Rectal smooth muscle tissue (tissue), 1 donor: ENCODE data around the gene SLC26A8.
"Not testable (repeated sequence)": the region's sequence is repeated elsewhere in the genome, so short reads cannot be mapped to it uniquely, and the experiment has no call there.

Experiments
- H3K27ac ChIP-seq: one replicate; pipeline ENCODE4 v1.7.0; 2013; ENCODE audit warnings: low read depth, low read length, inconsistent platforms
- H3K27me3 ChIP-seq: one replicate; pipeline ENCODE4 v1.7.0; 2013; ENCODE audit warnings: low read length; ENCODE audit not compliant: control insufficient read depth, insufficient read depth
- H3K36me3 ChIP-seq: one replicate; pipeline ENCODE4 v1.7.0; 2013; ENCODE audit warnings: low read length; ENCODE audit not compliant: control insufficient read depth, insufficient read depth
- H3K4me1 ChIP-seq: one replicate; pipeline ENCODE4 v1.7.0; 2013; ENCODE audit warnings: low read length; ENCODE audit not compliant: control insufficient read depth, insufficient read depth
- H3K4me3 ChIP-seq: one replicate; pipeline ENCODE4 v1.7.0; 2013; ENCODE audit warnings: low read length
- H3K9ac ChIP-seq: one replicate; pipeline ENCODE4 v1.7.0; 2013; ENCODE audit warnings: low read length

The SLC26A8 gene

DNA sequence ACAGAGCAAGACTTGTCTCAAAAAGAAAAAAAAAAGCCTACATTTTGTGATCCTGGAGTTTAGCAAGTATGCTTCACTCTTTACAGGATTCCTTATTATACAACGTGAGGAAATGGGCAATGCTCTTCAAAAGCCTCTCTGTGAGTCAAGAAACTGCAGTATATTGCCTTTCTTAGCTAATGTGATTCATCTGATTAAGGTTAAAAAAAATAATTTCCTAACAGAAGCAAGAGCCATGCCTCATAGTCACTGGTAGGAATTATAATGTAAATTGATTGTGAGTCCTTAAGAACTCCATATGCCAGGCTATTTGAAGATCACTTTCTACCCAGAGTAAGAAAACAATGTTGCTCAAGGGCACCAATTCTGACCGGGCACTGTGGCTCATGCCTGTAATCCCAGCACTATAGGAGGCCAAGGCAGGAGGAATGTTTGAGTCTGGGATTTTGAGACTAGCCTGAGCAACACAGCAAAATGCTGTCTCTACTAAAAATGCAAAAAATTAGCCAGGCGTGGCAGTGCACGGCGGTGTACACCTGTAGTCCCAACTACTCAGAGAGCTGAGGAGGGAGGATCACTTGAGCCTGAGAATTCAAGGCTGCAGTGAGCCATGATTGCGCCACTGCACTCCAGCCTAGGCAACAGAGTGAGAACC, 43.3 kb downstream of the SLC26A8 start:
- Histone ChIP-seq H3K9ac (no peak overlapping the region), H3K4me3 (no peak overlapping the region), H3K27ac (no peak overlapping the region), H3K4me1 (no peaks in the 10 kb centered on the region), H3K27me3 (no peaks in the 10 kb centered on the region), H3K36me3 (no peaks in the 10 kb centered on the region)

DNA sequence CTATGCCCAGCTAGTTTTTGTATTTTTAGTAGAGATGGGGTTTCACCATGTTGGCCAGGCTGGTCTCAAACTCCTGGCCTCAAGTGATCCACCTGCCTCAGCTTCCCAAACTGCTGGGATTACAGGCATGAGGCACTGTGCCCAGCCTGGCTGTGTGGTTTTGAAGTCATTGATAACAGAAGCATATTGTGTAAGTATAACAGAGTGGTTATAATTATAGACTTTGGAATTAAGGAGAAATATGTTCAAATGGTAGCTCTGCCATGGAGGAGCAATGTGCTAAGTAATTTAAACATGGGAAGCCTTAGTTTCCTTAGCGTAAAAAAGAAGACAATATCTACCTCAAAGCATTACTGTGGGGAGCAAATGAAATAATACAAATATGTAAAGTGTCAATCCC, 44.3 kb downstream of the SLC26A8 start:
- H3K27ac ChIP-seq, H3K36me3 ChIP-seq, H3K27me3 ChIP-seq, H3K4me1 ChIP-seq, H3K4me3 ChIP-seq, H3K9ac ChIP-seq: not testable (repeated sequence)

DNA sequence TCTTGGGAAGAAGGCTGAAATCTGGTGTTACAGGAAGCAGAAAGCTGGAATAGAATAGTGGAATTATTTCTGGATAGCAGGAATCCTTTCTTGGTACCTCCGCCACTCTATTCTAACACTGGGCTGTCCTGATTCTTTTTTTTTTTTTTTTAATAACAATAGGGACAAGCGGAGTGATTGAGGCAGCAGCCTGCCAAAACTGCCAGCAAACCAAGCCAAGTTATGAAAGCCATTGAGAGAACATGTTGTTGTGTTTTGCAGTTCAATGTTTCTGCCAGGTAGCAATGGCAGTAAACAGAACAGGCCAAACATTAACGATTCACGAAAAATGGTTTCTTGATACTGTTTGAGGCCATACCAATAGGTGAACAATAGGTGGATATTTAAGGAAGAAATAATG, 47.1 kb downstream of the SLC26A8 start:
- H3K27ac ChIP-seq = no peak overlapping the region
- H3K4me1 ChIP-seq = no peaks in the 10 kb centered on the region
- H3K27me3 ChIP-seq = no peaks in the 10 kb centered on the region
- H3K4me3 ChIP-seq = no peak overlapping the region
- H3K9ac ChIP-seq = no peak overlapping the region
- no peaks in the 10 kb centered on the region for H3K36me3 ChIP-seq

DNA sequence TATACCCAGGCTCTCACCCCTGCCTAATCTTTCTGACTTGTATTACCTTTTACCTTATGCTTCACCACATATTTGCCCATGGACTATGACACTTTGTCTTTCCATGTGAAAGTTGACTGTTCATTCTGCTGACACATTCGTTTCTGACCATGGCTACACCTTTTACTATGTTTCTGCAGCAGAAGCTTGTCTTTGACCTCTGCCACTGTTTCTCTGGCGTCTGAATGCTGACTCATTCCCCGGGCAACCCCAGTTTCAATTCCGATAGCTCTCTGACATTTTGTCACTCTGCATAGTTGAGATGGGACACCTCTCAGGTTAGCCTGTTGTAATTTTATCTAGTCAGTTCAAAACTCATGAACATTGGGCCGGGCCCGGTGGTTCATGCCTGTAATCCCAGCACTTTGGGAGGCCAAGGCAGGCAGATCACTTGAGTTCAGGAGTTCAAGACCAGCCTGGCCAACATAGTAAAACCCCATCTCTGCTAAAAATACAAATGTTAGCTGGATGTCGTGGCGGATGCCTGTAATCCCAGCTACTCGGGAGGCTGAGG, 50.7 kb downstream of the SLC26A8 start:
- Histone ChIP-seq H3K36me3 (no peaks in the 10 kb centered on the region), H3K27ac (no peak overlapping the region), H3K27me3 (no peaks in the 10 kb centered on the region), H3K4me3 (no peak overlapping the region), H3K9ac (no peak overlapping the region), H3K4me1 (no peaks in the 10 kb centered on the region)

DNA sequence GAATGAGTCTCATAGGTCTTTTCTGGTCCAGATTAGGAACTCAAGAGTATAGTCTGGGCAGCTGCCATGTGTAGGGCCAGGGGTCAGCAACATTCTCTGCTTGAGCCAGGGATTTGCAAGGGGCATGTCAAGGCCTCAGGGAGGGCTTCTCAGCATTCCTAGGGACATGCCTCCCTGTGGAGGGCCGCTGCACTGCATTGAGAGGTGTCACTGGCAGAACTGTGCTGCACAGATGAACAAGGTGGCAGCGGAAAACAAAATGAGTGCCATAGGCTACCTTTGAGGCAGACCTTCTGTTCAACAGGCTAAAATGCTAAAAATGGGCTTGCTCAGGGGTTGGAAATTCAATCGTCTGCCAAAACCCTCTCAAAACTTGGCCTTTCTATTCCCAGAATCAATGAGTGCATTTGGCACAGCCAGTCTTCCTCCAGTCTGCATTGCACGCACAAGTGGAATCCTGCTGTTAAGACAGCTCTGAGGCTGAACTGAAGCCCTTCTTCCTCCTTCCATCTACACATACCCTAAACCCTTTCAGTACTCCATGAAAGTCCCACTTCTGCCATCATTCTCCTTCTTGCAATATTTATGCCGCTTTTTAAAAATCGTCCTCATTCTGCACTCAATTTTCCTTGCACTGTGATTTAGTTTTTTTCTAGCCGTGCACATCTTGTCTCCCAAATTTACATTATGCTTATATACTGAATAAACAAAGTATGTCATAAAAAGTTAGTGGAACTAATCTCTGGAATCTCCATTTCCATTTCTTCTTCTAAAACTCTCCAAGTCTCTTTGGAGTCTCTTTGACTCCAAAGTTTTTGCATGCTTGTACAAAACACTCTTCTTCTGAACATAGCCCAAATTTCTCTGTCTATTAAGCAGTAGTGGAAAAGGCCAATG, 51.7 kb downstream of the SLC26A8 start:
- no peaks in the 10 kb centered on the region for H3K36me3 ChIP-seq
- no peaks in the 10 kb centered on the region for H3K4me1 ChIP-seq
- no peak overlapping the region for H3K4me3 ChIP-seq
- H3K27me3 ChIP-seq = no peaks in the 10 kb centered on the region
- no peak overlapping the region for H3K9ac ChIP-seq
- no peak overlapping the region for H3K27ac ChIP-seq

DNA sequence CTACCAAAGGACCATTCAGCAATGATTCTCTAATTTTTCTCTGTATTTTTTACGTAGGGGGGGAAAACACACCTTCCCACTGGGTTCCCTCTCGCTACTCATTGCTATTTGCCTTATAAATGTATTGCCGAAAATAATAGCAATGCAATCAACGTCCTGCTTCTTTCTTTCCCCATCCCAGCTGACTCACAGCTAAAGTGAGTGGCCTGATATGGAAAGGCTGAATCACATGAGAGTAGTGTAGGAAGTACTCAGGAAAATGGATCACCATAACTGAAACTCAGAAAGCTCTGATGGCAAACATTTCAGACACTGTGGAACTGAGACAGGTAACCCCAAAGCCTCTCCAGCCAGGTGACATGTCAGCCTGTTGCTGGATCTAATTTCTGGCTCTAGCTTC, 54.3 kb downstream of the SLC26A8 start:
- no peak overlapping the region for H3K4me3 ChIP-seq
- H3K36me3 ChIP-seq = no peaks in the 10 kb centered on the region
- H3K4me1 ChIP-seq = no peaks in the 10 kb centered on the region
- H3K27me3 ChIP-seq = no peaks in the 10 kb centered on the region
- H3K9ac ChIP-seq = no peak overlapping the region
- H3K27ac ChIP-seq = no peak overlapping the region

DNA sequence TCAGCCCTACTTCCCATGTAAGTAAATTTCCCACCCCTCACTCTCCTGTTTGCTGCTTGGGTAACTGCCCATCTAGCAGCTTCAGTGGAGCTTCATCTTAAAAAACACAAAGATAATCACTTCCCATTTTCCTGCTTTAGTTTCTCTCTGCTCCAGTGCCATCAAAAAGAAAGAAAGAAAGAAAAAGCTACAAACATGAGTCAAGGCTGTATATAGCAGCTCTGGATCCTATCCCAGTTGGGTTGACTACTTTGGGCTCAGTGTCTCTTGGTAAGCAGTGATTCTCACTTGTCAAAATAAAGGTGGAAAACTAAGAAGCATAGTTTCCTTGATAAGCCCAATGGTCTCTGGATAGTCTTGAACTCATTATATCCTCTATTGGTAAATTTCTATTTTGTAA, 54.8 kb downstream of the SLC26A8 start:
- Histone ChIP-seq H3K9ac (no peak overlapping the region), H3K27me3 (no peaks in the 10 kb centered on the region), H3K36me3 (no peaks in the 10 kb centered on the region), H3K4me3 (no peak overlapping the region), H3K27ac (no peak overlapping the region), H3K4me1 (no peaks in the 10 kb centered on the region)

DNA sequence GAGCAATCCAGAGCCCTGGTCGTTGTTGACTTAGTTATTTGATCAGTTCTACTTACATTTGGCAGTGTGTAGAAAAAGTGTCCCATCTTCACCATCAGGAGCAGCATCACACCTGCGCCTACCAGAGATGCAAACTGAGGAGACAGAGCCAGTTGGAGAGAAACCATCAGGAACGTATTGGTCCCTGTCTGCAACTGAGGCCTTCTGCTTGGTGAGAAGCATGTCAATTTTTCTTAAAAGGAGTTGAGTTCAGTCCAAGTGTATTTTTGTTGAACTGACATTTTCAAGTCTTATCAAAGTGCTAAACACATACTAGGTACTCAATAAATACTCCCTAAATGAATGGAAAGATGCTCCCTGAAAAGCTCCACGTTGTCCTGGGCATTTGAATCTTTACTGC, 55.6 kb downstream of the SLC26A8 start:
- H3K4me1 ChIP-seq = no peaks in the 10 kb centered on the region
- H3K27ac ChIP-seq = no peak overlapping the region
- no peak overlapping the region for H3K9ac ChIP-seq
- H3K4me3 ChIP-seq = no peak overlapping the region
- no peaks in the 10 kb centered on the region for H3K27me3 ChIP-seq
- no peaks in the 10 kb centered on the region for H3K36me3 ChIP-seq

DNA sequence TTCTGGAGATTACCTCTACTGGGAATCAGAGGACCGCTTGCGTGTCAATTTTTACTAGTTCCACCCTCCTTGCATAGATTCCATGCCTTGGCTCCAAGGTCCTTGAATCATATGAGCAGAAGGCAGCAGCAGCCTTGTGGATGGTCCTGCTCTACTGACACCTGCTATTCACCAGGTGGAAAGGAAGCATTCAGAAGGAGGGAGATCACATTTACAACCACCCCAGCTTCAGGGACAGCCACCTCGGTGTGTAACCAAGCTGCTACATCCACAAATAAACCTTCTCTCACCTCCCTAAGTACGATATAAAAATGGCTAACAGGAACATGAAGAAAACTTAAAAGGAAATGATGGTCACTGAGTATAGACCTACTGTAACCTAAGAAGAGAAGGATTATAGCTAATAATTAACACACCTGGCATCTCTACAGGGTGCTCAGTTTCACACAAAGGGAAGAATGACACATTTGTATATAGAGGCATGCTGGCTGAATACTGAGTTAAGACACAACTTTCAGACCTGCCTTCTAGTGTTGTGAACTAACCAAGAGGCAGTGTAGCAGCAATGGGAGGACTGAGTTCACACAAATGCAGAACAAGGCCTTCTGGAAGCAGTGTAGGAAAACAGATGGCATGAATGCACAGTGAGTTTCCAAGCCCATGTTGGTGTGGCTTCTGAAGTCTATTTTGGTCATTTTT, 57.2 kb downstream of the SLC26A8 start:
- no peaks in the 10 kb centered on the region for H3K4me1 ChIP-seq
- no peaks in the 10 kb centered on the region for H3K36me3 ChIP-seq
- H3K27ac ChIP-seq = no peak overlapping the region
- H3K4me3 ChIP-seq = no peak overlapping the region
- no peak overlapping the region for H3K9ac ChIP-seq
- no peaks in the 10 kb centered on the region for H3K27me3 ChIP-seq

DNA sequence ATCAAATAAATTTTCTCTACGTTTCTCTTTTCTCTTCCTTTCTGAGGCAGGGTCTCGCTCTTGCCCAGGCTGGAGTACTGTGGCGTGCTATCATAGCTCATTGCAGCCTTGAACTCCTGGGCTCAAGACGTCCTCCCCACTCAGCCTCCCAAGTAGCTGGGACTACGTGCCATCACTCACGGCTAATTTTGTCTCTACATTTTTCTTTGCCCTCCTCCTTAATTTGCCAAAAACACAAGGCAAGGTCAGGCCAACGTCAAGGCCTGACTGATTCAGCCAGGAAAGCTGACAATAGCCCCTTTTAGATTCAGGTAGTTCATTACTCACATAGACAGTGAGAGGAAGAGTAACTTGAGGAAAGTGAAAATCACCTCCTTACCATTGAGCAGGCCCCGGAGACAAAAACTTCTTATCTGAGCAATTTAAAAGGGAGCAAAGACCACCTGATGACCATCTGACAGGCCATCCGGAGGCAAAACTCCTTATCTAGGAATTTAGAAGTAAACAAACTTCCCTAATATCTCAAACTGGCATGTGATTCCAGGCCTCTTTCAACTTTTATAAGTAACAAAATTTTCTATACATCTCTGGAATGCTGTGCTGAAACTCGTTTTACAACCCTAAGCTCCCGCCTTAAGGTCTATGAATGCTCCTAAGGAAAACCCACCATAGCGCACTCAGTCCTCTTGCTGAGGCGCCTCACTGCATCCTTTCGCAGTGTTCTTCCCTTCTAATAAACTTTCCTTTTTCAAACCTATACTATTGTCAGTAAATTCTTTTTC, 61.5 kb downstream of the SLC26A8 start:
- Histone ChIP-seq H3K4me1 (no peaks in the 10 kb centered on the region), H3K27ac (no peak overlapping the region), H3K27me3 (no peaks in the 10 kb centered on the region), H3K9ac (no peak overlapping the region), H3K4me3 (no peak overlapping the region), H3K36me3 (no peaks in the 10 kb centered on the region)

DNA sequence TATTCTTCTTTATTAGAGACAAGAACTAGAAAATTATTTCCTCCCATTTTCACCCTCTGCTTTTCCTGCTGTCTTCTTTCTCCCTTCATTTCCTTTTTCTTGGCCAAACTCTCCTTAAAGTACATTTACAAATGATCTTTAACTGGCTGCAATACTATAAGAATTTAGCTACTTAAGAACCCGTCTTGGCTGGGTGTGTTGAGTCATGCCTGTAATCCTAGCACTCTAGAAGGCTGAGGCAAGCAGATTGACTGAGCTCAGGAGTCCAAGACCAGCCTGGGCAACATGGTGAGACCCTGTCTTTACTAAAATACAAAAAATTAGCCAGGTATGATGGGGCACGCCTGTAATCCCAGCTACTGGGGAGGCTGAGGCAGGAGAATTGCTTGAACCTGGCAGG, 64.3 kb downstream of the SLC26A8 start:
- no peak overlapping the region for H3K9ac ChIP-seq
- H3K27me3 ChIP-seq = no peaks in the 10 kb centered on the region
- no peaks in the 10 kb centered on the region for H3K36me3 ChIP-seq
- no peaks in the 10 kb centered on the region for H3K4me1 ChIP-seq
- H3K27ac ChIP-seq = no peak overlapping the region
- no peak overlapping the region for H3K4me3 ChIP-seq

DNA sequence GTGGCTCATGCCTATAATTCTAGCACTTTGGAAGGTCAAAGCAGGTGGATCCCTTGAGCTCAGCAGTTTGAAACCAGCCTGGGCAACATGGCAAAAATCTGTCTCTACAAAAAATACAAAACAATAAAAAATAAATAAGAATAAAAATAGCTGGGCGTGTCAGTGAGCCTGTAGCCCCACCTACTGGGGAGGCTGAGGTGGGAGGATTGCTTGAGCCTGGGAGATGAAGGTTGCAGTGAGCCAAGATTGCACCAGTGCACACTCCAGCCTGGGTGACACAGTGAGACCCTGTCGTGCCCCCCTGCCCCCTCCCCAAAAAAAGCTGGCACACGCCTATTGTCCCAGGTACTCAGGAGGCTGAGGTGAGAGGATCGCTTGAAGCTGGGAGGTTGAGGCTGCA, 68.5 kb downstream of the SLC26A8 start:
- Histone ChIP-seq H3K4me3 (no peak overlapping the region), H3K9ac (no peak overlapping the region), H3K4me1 (no peaks in the 10 kb centered on the region), H3K27ac (no peak overlapping the region), H3K36me3 (no peaks in the 10 kb centered on the region), H3K27me3 (no peaks in the 10 kb centered on the region)
